OCI-M2 (cell line): ENCODE data around the gene BRPF3.

Experiments
- DNase-seq: peaks from one replicate; lab custom pipeline; 2025; ENCODE audit not compliant: unreplicated experiment; lab: John Stamatoyannopoulos, UW

The BRPF3 gene

DNA sequence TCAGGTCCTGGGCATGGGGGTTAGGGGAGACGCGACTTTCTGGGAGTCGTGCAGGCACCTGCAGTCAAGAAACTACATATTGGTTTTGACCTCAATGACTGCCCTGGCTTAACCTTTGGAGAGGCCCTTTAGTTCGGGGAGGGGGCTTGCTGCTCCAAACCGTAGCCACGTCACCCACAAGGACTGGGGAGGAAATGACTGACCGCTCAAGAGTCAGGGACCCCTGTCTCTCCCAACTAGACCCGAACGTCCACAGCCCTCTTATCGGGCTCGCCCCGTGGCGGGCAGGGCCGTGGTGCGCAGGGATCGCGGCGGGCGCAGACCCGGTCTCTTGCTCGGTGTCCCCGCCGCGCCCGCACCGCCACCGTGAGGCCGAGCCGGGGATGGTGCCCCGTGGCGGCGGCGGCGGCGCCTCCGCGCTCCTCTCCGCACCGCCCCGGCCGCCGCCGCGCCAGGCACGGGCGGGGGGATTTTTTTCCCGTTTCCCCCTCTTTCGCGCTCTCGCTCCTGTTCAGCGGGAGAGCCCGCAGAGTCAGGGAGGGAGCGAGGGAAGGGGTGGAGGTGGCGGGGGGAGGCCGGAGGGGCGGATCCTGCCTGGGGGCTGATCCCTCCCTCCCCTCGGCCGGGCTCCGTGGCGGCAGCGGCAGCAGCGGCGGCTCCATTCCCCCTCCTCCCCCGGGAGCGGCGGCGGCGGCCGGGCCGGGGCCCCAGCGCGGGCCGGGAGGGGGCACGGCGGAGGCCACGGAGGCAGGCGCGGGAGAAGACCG lies at the start of gene BRPF3:
Gene BRPF3, plus strand, starts transcription at position 632 of the 767 bp plus-strand sequence. CDS start 3,579 bp downstream, outside the sequence.
- DNase-seq = peak; percentile 47

DNA sequence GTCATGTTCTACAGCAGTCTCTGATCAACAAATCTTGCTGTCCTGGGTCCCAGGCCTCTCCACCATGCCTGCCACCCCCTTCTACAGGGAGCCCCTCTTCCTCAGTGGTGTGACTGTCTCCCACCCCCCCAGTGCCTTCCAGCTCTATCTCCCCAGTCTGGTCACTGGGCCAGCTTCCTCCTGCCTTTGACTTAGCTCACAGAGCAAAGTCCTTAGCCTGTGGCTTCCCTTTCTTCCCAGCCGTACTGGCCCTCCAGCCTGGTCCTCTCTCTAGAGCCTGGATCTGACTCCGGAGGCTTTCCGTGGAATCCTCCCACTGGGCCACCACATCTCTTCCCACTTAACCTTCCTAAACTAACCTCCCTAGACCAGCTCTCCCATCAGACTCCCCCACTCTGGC lies 49.2 kb upstream of the BRPF3 start:
- no peak for DNase-seq

DNA sequence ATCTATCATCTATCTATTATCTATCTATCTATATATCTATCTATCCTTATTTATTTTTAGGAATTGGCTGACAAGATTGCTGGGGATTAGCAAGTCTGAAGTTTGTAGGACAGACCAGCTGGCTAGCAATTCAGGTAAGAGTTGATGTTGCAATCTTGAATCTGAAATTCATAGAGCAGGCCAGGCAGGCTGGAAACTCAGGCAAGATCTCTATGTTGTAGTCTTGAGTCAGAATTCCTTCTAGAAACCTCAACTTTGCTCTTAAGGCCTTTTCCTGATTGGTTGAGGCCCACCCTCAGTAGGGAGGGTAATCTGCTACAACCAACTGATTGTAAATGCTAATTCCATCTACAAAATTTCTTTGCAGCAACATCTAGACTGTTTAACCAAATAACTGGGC lies 47.1 kb upstream of the BRPF3 start:
- no peak for DNase-seq

DNA sequence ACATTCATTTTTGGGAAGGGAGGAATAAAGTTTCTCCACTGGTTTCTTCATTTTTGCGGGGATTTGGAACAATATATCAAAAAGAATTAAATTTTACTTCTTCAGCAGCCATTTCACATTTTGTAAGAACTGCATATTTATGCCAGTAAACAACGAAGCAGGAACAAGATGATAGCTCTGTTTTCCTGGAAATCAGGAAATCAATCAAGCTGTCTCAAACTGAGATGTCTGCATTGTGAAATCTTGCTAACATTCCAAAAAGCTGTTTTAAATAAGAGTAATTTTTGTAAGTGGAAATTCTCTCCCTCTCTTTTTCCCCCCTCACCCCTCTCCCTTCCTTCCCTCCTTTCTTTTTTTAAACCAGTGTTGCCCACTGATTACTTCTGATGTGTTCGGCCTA lies 46.3 kb upstream of the BRPF3 start:
- DNase-seq = no peak

DNA sequence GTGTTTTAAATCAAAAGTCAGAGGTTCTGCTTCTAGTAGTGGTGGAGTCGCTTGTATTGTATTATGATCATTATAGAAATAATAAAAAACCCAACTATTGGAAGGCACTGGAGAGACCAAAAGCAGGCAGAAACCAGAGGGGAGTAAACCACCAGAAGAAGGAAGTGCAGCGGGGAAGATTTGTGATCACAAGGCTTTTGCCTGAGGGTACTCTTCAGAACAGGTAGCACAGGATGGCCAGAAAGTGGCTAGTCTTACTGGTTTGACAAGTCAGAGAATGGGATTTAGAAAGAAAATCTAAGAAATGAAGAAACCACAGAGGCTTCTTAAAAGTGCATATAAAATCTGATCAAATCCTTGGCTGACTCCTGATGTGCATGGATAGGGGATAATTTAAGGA lies 42.3 kb upstream of the BRPF3 start:
- DNase-seq = no peak

DNA sequence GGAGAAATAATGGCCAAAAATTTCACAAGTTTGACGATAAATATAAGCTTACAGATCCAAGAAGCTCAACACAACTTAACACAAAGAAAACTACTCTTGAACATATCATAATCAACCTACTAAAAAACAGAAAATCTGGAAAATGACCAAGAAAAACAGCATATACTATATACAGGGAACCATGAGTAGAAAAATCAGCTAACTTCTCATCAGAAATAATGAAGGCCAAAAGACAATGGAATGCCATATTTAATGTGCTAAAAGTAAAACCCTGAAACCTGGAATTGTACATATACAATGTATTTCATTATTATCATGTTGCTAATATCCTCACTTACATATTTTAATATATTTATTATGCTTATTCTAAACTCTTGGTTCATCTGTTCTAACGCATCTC lies 40.9 kb upstream of the BRPF3 start:
- no peak for DNase-seq

DNA sequence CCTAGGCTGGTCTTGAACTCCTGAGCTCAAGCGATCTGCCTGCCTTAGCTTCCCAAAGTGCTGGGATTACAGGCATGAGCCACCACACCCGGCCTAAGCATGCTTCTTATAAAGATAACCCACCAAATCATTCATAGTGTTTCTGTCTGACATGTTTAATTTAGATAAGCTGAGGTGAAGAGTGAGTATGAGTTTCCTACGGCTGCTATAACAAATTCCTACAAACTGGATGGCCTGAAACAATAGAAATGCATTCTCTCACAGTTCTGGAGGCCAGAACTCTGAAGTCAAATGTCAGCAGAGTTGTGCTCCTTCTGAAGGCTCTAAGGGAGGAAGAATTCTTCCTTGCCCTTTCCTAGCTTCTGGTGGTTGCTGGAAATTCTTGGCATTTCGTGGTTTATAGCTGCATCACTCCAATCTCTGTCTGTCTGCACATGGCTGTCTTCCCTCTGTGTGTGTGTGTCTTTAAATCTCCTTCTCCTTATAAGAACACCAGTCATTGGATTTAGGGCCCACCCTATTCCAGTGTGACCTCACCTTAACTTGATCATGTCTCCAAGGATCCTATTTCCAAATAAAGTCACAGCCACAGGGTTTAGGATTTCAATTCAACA lies 36.3 kb upstream of the BRPF3 start:
- no peak for DNase-seq

DNA sequence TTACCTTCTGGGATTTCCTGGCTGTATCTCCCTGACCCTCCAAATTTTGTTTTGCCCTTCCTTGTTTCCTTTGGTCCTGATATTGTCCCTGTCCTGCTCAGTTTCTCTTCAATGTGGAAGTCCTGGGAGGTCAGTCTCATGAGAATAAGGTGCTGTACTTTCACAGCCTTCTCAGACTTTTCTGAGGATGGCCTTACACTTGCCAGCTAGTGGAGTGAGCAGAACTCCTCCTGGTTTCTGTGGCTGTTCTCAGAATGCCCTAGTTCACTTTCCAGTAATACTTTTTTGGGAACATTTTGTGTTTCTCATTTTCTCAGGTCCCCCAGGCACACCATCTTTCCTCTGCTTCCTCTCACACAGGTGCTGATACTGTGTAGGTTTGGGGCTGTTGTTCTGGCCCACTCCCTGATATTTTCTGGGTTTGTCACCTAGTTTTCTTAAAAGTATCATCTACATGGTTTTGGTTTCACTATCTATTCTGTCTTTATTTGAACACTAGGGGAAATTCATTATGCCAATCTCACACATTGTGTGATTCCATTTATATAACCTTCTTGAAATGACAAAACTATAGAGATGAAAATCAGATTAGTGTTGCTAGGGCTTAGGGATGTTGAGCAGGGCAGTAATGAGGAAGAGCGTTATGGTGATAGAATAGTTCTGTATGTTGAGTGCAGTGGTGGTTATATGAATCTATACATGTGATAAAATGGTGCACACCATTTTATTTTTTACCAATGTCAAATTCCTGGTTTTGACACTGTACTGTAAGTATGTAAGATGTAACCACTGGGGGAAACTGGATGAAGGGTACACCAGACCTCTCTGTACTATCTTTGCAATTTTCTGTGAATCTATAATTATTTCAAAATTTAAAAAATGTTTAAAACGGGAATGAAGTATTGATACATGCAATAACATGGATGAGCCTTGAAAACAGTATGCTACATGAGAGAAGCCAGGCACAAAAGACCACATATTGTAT lies 27.2 kb upstream of the BRPF3 start:
- DNase-seq = no peak

DNA sequence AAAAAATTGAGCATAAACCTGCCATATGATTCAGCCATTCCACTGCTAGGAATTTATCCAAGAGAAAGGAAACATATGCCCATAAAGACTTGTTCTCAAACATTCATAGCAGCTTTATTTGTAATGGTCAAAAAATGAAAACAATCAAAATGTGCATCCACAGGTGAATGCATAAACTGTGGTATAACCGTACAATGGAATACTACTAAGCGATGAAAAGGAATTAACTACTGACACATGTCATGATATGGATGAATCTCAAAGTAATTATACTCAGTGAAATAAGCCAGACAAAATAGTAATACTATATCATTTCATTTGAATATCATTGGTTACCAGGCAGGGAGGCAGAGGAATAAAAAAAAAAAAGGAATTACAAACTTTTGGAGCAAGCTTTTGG lies 25.8 kb upstream of the BRPF3 start:
- DNase-seq = no peak

DNA sequence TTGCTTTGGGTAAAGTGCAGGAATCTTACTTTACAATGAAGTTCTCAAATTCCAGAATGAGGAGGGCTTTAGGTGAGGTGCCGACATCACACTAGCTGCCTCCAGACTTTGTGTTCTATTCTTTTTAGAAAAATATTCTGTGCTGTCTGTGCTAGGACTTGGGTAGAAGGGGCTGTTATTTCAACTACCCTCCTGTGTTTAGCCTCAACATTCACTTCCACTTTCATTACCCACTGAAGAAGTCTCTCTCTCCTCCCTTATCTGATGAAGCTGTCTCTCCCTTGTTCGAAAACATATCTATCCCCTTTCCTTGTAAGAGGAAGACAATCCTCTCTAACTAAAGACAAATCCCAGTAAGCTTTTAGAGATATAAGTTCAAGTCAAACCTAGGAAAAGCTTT lies 25.0 kb upstream of the BRPF3 start:
- DNase-seq = no peak

DNA sequence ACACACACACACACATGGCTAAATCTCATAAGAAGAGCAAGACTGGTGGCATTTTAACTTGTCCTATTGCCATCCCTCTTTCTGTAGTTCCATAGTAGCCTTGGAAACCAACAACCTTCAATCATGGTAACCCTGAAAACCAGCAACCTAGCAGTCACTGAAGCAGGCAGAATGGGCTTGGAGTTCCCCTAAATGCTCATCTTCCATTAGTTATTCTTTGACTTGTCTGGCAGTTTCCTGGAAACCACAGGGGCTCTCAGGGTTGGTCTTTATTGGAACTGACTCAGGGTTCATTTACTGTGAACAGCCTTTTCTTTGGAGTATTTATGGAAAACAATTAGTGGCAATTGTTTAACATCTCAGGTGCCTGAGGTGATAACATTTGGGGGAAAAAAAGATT lies 19.4 kb upstream of the BRPF3 start:
- no peak for DNase-seq

DNA sequence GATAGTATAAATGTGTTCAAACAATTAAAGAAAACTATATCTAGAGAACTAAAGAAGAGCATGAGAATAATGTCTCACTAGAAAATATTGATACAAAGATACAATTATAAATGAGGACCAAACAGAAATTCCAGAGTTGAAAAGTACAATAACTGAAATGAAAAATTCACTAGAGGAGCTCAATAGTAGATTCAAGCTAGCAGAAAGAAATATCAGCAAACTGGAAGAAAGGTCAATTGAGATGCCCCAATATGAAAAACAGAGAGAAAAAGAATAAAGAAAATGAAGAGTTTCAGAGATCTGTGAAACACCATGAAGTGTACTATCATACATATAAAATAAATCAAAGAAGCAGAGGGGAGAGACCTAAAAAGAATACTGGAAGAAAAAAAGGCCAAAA lies 18.0 kb upstream of the BRPF3 start:
- no peak for DNase-seq

DNA sequence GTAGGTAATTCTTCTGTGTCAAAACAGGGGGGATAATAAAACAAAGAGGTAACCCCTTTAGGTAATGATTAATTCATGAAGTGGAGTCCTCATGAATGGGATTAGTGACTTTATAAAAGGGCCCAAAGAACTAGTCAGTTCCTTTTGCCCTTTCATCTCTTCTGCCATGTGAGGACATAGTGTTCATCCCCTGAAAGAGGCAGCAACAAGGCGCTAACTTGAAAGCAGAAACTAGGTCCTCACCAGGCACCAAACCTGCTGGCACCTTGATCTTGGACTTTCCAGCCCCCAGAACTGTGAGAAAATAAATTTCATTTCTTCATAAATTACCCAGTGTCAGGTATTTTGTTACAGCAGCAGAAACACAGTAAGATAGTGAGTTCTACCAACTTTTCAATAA lies 16.4 kb upstream of the BRPF3 start:
- DNase-seq = no peak

DNA sequence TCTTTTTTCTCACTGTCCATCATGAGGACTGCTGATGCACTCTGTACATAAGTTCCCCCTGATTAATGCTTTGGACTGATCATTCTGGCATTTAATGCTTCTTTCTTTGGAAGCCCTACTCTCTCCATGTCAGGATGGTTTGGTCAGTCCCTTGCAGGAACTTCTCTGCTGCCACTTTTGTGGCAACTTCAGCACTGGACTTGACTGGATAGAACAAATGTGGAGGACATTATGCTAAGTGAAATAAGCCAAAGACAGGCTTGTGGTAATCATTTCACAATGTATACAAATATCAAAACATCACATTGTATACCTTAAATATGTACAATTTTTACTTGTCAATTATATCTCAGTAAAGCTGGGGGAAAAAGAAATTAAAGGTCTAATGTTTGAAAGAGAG lies 12.2 kb upstream of the BRPF3 start:
- no peak for DNase-seq

DNA sequence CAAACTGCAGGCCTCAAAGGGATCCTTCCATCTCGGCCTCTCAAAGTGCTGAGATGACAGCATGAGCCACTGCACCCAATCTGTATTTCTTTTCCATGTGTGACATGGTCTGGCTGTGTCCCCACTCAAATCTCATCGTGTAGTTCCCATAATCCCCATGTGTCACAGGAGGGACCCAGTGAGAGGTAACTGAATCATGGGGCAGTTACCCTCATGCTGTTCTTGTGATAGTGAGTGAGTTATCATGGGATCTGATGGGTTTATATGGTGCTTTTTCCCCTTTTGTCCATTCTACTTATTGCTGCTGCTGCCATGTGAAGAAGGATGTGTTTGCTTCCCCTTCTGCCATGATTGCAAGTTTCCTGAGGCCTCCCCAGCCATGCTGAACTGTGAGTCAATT lies 10.3 kb upstream of the BRPF3 start:
- no peak for DNase-seq

DNA sequence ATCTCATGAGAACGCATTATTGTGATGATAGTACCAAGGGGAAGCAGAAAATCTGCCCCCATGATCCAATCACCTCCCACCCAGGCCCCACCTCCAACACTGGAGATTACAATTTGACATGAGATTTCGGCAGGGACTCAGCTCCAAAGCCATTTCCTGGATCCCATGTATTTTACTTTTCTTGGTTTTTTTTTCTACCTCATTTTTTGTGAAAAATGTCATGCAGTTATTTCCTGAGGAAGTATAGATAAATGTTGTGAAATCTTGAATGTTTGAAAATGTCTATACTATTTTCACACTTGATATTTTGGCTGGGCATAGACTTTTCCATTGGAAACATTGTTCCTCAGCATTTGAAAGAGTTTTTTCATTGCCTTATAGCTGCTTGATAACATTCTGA lies 9.1 kb upstream of the BRPF3 start:
- DNase-seq = no peak

DNA sequence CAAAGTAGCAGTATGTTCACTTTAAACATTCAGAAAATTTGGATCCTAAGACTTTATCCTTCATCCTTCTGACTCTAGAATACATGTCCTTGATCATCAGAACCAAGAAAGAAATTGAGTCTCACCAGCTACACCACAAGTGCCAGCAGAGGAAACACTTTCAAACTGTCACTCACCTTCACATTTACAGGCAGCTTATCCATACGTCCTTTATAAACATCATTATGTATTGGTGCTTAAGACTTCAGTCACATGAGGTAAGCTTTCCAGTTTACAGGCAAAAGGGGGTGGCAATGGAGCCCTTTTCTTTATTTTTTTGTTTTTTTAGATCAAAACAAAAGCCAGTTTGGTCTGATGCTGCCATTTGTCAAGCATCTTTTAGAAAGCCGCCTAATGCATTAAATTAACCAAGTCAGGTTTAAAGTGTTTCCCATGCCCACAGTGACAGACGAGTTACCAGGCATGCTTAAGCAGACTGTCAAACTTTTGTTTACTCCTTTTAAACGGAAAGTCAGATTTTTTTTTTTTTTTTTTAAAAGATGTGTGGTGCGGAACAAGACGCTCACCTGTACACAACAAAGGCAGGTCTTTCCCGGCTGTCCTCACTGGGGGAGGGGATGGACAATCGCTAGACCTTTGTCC lies 952 bp upstream of the BRPF3 start:
- no peak for DNase-seq

DNA sequence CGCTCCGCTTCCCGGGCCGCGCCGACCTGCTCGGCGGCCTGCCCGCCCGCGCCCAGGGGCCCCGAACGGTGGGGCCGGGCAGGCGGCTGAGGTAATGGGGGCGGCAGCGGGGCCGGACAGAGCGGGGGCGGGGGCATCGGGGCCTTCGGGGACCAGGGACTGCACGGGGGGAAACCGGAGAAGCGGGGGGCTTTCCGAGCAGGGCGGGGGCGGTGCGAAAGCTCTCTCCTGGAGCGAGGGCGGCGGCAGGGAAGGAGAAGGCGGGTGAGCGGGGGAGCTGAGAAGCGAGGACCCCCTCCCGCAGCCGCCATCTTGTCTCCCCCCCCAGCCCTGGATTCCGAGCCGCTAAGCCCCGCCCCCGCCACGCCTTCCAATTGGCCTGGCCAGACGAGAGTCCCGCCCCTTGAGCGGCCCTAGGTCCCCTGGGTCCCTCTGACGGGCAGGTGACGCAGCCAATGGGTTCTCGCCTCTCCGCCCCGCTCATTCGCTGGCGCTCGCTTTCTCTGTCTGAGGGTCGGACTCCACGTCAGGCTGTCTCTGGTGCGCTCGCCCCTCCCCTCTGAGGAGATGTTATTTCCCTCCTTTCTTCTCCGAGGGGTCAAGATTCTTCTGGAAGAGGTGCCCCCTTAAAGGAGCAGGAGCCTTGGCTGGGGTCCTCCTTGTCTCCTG lies 470 bp downstream of the BRPF3 start:
- DNase-seq = peak; percentile 98

DNA sequence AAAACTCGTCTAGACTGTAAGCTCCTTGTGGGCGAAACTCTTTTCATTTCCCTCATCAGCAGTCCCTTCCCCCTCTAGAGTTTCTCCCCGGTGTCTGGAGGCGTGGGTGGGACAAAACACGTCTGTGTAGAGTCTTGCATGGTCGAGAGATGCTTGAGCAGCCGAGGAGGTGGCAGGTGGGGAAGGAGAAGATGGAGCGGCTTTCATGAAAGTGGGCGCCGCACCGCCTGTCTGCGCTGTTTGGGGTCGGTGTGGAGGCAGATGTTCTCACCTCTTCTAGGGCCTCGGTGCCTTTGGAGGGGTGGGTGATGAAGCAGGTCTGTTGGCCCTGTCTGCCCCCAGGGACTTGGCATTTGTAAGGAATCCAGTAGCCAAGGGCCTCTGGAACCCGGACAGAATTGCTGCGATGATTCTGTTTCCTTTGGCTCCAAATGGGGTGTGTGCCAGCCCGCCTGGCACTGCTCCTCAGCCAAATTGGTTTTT lies 1.2 kb downstream of the BRPF3 start:
- DNase-seq = no peak

DNA sequence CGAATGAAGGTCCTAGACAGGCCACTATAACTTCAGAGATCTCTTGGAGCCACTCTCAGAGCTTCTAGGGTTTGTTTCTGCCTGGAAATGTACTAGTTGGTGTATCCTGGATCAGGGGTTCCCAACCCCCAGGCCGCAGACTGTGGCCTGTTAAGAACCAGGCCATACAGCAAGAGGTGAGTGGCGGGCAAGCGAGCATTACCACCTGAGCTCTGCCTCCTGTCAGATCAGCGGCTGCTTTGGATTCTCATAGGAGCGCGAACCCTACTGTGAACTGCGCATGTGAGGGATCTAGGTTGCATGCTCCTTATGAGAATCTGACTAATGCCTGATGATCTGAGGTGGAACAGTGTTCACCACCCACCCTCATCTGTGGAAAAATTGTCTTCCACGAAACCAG lies 2.4 kb downstream of the BRPF3 start:
- no peak for DNase-seq
